Fibroblast of upper back skin (primary cell): ENCODE data around the gene IMPACT.

Experiments
- DNase-seq: peaks from one replicate; pipeline ENCODE4 v3.0.0-alpha.2; 2013

The IMPACT gene

GRCh38 chr18:24426398-24427294 is at the start of gene IMPACT:
Gene IMPACT (plus strand): TSS chr18:24426670. CDS start chr18:24426757, 87 bp downstream.
- peak; percentile 83 for DNase-seq

GRCh38 chr18:24378598-24378997 is 47.9 kb upstream of the IMPACT start:
- no peak for DNase-seq

DNA sequence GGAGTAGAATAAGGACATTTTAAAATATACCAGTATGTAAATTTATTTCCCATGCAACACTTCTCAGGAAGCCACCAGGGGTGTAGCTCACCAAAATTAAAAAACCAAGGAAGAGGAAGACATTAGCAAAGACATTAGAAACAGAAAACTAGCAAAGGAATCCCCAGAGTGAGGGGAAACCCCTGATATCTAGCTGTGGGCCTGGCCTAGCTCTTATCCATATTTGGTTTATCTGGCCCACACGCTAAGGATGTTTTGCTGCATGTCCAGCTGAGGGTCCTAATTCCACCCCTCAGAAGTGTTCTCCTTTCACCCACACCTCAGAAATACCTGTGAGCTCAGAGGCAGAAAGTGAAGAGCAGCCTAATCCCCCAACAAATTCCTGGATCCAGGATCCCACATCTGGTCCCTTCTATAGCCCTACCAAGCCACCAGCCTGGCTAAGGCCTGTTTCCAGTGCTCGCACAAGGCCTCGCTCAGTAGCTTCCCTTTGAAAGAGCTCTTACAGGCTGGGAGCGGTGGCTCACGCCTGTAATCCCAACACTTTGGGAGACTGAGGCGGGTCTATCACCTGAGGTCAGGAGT is 46.2 kb upstream of the IMPACT start:
- DNase-seq: no peak

GRCh38 chr18:24381126-24381525 is 45.3 kb upstream of the IMPACT start:
- DNase-seq: no peak

DNA sequence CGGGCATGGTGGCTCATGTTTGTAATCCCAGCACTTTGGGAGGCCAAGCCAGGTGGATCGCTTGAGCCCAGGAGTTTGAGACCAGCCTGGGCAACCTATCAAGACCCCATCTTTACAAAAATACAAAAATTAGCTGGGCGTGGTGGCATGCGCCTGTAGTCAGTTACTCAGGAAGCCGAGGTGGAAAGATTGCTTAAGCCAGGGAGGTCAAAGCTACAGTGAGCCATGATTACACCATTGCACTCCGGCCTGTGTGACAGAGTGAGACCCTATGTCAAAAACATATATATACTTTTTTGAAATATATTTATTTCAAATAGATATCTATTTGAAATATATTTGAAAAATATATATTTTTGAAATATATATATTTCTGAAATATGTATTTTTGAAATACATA is 39.8 kb upstream of the IMPACT start:
- DNase-seq: no peak

GRCh38 chr18:24388957-24389356 is 37.5 kb upstream of the IMPACT start:
- peak; percentile 5 for DNase-seq

- peak; percentile 3 for DNase-seq
Measured at GRCh38 chr18:24395049-24395795, 31.2 kb upstream of the IMPACT start.

DNA sequence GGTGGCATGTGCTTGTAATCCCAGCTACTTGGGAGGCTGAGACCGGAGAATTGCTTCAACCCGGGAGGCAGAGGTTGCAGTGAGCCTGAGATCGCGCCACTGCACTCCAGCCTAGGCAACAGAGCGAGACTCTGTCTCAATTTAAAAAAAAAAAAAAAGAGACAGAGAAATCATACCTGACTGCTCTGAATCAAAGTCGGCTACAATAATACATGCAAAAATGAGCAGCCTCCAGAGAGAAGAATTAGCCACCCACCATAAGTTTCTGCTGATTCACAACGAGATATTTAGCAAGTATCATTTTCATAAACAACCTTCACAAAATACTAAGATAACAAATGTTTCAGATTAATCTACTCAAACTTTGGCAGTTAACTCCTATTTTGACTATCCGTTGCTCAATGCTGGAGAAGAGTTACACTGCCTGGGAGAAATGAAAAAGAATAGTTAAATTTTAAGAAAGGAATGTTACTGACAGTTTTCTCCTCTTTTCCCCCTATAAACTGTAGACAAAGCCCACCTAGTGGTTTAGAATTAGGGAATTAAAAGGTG is 30.3 kb upstream of the IMPACT start:
- peak; percentile 3 for DNase-seq

DNA sequence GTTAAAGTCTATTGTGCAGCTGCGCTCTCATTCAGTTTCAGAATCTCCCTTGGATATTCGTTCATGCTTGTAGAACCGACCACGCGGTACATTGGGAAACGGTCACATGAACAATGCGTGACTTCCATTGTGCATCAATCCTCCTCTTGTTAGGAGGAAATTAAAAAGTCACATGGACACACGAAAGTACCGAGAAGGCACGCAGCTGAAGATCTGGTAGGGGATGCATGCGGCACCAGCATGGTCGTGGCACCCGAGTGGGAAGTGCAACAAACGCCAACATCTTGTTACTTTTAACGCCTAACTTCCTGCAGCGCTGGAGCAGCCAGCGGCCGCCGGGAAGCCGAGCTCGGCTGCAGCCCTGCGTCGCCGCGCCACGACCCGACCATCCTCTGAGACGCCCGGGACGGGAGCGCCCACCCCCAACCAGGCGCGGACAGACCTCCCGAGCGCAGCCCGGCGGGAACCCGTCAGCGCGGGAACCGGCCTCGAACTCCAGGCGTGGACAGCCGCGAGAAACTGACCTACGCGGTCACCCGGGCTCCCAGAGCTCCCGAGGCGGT is 29.3 kb upstream of the IMPACT start:
- peak; percentile 63 for DNase-seq

- peak; percentile 89 for DNase-seq
Measured at GRCh38 chr18:24397694-24398368, 28.6 kb upstream of the IMPACT start, which contains the start of gene OSBPL1A. Gene OSBPL1A (minus strand): TSS chr18:24397824. CDS start chr18:24377533, 20,291 bp downstream.

DNA sequence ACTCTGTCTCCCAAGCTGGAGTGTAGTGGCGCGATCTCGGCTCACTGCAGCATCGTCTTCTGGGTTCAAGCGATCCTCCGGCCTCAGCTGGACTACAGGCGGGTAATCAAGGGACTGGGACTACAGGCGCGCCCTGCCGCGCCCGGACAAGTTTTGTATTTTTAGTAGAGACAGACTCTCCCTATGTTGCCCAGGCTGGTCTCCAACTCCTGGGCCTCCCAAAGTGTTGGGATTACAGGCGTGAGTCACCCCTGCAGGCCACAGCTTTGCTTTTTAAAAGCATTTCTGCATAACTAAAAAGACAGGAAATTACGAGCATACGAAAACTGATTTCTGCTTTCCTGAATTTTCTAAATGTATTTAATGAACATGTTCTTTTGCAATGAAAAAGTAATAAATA is 27.9 kb upstream of the IMPACT start:
- peak; percentile 47 for DNase-seq

DNA sequence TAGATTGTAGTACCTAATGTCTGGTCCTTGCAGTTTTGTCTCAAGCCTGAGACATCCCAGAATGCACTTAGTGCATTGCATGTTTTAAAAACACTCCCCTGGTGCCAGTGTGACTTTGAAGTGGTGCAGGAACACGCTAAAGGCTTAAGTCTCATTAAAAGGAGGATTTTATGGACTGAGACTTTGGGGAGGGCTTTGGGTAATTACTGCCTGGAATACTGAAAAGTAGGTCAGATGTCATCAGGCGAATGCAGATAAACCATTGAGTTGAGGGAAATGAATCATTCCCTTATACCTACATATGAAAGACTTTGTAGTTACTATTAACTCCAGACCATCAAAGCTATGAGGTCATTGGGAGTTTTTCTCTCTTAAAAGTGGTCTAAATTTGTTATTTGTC is 25.9 kb upstream of the IMPACT start:
- no peak for DNase-seq

GRCh38 chr18:24402209-24402785 is 24.2 kb upstream of the IMPACT start:
- no peak for DNase-seq

- no peak for DNase-seq
Measured at GRCh38 chr18:24403076-24403475, 23.4 kb upstream of the IMPACT start.

DNA sequence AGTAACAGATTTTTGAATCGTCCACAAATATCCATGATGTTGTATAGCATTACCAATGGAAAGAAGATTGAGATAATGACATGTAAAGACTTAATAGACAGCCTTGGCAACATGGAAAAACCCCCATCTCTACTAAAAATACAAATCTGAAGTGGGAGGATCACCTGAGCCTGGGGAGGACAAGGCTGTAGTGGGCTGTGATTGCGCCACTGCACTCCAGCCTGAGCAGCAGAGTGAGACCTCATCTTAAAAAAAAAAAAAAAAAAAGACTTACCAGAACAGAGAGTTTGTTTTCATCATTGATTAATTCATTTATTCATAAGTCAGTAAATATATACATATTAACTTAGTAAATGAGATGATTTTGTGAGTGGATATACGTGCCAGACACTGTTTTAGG is 21.9 kb upstream of the IMPACT start:
- no peak for DNase-seq

DNA sequence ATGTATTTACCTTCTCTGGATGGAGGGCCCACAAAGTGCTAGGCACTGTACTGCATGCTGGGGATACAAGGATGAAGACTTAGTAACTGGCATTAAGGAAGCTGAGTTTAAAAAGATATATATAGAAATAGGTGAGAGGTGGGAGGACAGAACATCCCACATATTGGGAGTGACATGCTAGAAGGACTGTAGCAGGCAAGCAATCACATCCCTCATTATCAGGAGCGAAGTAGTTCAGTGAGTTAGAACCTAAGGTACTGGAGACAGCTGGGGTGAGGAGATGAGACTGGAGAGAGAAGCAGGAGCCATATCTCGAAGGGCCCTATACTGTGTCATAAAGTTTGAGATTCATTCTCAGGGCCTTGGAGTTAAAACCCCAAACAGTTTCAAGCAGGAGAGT is 18.0 kb upstream of the IMPACT start:
- no peak for DNase-seq

- DNase-seq: peak; percentile 23
Measured at GRCh38 chr18:24413148-24413547, 13.3 kb upstream of the IMPACT start.

GRCh38 chr18:24414349-24415003 is 12.0 kb upstream of the IMPACT start:
- no peak for DNase-seq

DNA sequence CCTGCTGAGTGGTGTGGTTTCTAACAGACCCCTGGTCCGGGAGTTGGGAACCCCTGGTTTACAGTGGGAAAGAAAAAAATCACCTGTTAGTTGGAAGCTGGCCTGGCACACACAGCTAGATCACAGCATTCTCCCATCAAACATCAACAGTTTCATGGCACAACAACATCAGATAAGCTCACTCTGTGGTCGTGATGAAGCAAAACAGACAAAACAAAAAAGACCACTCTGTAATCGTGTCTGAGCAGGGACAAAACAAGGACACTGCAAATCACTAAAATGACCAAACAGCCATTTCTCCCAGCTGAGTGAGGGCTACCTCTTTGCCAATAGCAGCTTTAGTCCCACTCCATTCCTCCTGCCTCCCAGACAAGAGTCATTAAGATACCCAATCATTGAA is 9.0 kb upstream of the IMPACT start:
- DNase-seq: no peak

DNA sequence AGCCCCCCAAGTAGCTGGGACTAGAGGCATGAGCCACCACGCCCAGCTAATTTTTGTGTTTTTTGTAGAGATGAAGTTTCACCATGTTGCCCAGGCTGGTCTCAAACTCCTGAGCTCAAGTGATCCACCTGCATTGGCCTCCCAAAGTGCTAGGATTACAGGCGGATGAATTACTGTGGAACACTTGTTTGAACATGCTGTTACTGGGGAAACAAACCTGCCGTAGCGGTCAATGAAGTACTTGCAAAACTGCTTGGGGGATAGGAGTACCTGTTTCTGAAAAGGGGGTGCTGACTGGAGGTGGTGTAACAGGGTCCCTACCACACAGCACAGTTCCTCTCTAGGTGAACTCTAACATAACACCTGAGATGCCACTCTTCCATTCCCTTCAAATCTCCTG is 5.9 kb upstream of the IMPACT start:
- no peak for DNase-seq

GRCh38 chr18:24421831-24422230 is 4.6 kb upstream of the IMPACT start:
- DNase-seq: no peak

DNA sequence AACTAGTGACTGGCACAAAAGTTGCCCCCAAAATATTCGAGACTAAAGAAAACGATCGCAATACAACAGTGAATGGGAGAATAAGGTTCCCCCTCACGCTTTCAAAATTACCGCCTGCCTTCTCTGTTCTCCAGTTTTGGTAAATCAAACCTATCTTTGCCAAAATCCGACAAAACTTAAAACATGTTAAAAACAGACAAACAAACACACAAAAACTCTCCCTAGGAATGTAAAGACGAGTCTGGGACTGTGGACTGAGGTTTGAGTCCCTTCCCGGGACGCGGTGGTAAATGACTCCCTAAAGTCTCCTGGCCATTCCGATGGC is 435 bp upstream of the IMPACT start:
- DNase-seq: no peak
